Activated CD4-positive, alpha-beta T cell treated with anti-CD3 and anti-CD28 coated beads, Interleukin-2, amount 50 U/mL, for 4 hours (primary cell): ENCODE data around the gene ZKSCAN3.
"Not testable (repeated sequence)": the region's sequence is repeated elsewhere in the genome, so short reads cannot be mapped to it uniquely, and the experiment has no call there.

Source experiments
- DNase-seq, 2 experiments: peaks; one replicate each; pipeline ENCODE4 v3.0.0-alpha.2; 2020

ZKSCAN3 gene

GRCh38 chr6:28378644-28379043 lies 28.9 kb downstream of the ZKSCAN3 start:
- DNase-seq = no peak

GRCh38 chr6:28380381-28380780 lies 30.6 kb downstream of the ZKSCAN3 start:
- no peak for DNase-seq

GRCh38 chr6:28383235-28384142 lies 33.7 kb downstream of the ZKSCAN3 start:
- DNase-seq = peak in 1 of 2 experiments; percentile 3

DNA sequence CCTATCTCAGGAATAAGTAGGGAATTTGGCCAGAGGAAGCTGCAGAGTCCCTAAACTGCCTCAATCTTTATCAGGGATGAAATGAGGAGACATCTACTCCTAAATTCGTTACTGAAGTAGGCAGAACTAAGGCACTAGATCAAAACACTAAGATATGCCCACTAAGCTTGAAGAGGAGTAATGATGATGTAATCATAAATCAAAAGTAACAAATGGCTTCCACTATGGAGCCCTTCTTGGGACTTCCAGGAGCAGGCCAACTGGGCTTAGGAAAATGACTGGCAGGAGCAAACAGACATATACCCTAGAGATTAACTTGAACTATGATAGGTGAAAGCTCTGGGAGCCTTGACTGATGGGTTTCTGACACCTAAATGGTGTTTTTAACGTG lies 34.4 kb downstream of the ZKSCAN3 start:
- no peak for DNase-seq

DNA sequence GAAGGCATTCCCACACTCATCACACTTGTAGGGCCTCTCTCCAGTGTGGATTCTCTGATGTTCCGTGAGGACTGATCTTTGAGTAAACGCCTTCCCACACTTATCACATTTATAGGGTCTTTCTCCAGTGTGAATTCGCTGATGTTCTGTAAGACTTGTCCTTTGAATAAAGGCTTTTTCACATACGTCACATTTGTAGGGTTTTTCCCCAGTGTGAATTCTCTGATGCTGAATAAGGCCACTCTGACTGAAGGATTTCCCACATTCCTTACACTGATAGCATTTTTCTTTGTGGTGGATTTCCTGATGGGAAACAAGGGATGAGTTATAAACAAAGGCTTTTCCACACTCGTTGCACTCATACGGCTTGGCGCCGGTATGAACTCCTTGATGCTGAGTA lies 40.9 kb downstream of the ZKSCAN3 start:
- DNase-seq = no peak

DNA sequence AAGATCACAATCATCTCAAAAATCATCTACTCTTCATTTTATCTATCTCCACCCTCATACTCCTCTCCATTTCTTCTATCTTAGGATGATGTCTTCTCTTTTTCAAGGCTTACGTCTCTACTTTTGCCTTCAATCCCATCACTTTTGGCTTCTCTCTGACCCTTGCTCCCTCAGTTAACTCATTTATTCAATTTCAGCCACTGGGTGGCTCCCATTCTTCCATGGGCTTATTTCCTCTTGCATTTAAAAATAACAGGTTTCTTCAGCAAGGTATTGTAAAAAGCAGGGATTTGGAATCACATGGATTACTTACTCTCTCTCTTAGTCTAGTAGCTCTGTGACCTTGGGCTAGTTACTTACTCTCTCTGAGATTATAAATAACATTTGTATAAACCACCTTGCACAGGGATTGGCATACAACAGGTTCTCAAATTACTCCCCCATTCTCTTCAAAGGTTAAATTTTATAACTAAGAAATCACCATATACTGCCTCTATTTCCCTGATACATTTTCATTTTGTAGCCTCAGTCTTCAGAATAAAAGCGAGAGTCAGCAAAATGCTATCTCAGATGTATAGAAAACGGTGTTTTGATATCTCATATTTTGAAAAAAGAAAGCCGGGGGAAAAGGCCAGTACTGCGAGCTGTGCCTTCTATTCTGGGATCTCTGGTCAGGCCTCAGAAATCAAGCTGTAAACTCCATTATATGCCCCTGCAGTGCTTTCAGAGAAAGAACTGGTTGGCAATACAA lies 44.3 kb downstream of the ZKSCAN3 start:
- DNase-seq = no peak

DNA sequence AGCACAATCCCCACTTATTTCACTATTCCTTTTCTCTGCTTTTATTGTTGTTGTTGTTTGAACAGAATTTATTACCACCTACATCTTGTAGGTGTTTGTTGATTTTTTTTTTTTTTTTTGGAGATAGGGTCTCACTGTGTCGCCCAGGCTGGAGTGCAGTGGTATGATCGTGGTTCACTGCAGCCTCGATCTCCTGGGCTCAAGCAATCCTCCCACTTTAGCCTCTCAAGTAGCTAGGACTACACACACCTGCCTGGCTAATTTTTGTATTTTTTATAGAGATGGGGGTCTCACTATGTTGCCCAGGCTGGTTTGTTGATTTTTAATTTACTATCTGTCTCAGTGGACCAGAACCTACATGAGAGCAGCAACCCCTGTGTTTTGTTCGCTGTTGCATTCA lies 46.2 kb downstream of the ZKSCAN3 start:
- no peak for DNase-seq

DNA sequence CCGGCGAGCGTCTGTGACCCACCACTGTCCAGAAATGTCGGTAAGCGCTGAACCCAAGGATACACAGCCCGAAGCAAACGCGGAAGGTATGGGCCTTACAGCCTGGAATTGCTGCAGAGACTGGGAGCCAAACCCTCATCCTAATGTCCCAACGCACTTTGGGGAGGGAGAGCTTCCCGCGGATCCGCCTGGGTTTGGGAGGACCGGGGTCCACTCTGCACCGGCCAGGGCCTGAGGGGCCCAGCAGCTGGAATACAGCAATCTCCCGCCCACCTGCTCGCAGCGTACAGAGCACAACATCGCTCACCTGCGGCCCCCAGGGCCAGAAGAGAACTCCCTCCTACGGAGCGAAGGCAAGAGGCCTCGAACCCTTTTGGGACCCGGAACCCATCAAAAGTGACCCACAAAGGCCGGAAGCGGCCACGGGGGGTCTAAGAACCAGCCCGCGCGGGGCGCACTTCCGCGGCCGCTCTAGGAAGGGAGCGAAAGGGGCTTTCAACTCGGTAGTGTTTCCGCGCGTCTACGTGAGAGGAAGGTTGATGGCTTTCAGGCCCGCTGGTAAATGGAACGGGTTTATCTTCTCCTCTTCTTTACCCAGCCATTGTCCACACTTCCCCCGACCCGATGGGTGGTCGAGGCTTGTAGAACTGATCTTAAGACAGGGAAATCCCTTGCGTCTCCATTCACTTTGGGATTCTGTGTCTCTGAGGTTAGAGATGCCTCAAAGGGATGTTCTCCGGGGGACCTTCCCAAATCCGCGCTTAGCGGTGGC lies 49.8 kb downstream of the ZKSCAN3 start, which contains the start of gene ZSCAN12:
TSS of gene ZSCAN12 (minus strand) at position 398 of the 772 bp plus-strand sequence. CDS start 1,342 bp downstream, outside the sequence.
- DNase-seq = peak; percentile 72 to 76

GRCh38 chr6:28400122-28400451 lies 50.3 kb downstream of the ZKSCAN3 start:
- no peak for DNase-seq

GRCh38 chr6:28401172-28401571 lies 51.4 kb downstream of the ZKSCAN3 start:
- DNase-seq = no peak

GRCh38 chr6:28402197-28402596 lies 52.5 kb downstream of the ZKSCAN3 start:
- DNase-seq = no peak

- DNase-seq = not testable (repeated sequence)
These were observed 54.2 kb downstream of the ZKSCAN3 start for GRCh38 chr6:28403923-28404322.

DNA sequence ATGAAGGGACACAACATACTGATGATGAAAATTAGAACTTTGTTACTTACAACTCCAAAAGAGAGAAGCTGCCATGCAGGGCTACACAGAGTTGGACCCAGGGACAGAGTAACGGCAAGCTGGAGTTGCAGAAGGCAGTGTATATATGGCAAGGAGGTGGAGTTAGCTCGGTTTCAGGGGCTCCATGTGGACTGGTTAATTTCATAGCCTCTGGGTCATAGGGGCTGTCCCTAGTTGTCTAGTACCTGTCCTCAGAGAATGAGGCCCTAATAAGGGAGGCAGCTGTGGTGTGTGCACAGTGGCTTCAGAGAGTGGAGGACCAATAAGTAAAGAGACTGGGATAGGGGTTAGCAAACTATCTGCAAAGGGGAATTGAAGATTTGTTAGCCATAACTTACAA lies 57.7 kb downstream of the ZKSCAN3 start:
- no peak for DNase-seq

DNA sequence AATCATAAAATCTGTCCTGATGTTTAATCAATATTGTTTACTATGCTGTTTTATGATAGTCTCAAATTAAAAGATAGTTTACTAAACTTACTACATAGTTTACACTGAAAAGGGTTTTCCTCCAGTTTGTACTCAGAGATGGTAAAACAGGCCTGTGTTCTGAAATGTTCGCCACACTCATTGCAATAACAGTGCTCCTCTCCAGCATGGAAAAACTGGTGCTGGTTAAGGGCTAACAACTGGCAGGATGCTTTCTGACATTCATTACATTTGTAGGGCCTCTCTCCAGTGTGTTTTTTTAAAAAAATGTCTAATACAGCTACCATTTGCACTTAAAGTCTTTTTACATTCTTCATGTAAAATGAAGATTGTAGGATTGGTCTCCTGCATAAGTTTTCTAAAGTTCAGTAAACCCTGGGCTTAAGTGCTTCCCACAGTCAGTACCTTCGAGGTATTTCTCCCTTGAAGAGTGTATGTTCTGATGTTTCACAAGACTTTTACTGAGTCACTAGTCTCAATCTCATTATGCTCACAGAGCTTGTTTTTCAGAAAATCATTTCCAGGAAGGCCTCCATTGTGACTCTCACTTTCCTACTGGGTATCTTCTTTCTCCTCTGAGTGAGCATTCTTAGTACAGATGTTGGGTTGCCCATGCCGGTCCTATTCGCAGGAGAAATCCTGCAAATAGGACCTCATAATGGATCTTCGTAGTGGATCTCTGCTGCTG lies 58.5 kb downstream of the ZKSCAN3 start:
- no peak for DNase-seq

- no peak for DNase-seq
These were observed 61.0 kb downstream of the ZKSCAN3 start for GRCh38 chr6:28410767-28411166.

DNA sequence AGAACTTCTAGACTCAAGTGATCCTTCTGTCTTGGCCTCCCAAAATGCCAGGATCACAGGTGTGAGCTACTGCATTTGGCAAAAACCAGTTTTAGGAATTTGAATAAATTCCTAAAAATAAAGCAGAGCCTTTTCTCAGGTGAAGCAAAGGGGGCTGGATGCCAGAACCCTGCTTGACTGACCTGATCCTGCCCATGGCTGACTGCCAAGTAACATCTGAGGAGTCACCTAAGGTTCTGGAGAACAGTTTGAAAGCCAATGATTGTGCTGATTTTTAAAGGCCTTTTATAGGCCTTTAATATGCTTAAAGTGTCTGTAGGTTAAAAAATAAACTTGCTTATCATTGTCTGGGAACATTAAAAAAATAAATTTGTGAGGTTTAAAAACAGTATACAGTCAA lies 63.9 kb downstream of the ZKSCAN3 start:
- no peak for DNase-seq
